HepG2 (cell line): ENCODE measurements around the gene RIPOR3. TPM values are rescaled to one million over a fixed set of nuclear protein-coding genes. Genes with fewer than 3 reads are reported as not detected.

Experiments
- CAMTA2 ChIP-seq: sonication (generic); formaldehyde crosslinking; IDR thresholded peaks from 2 replicates; pipeline ENCODE4 v1.4.0; 2020; ENCODE audit warnings: mild to moderate bottlenecking, missing genetic modification reagents, borderline replicate concordance
- GLI4 ChIP-seq: sonication (generic); formaldehyde crosslinking; IDR thresholded peaks from 2 replicates; pipeline ENCODE4 v1.5.1; 2020; ENCODE audit warnings: missing genetic modification reagents, mild to moderate bottlenecking, moderate library complexity, borderline replicate concordance
- KDM1A ChIP-seq: IDR thresholded peaks from 2 replicates; pipeline ENCODE4 v1.6.1; 2016; ENCODE audit warnings: missing compliant biosample characterization
- MEIS2 ChIP-seq: sonication (generic); formaldehyde crosslinking; IDR thresholded peaks from 2 replicates; pipeline ENCODE4 v1.9.0; 2021; ENCODE audit warnings: mild to moderate bottlenecking, missing genetic modification reagents
- NBN ChIP-seq: fragments of 450-650 bp; conservative IDR thresholded peaks from 2 replicates; pipeline ENCODE4 v1.6.1; 2017
- NCOR1 ChIP-seq: fragments of 200-600 bp; sonication (generic); IDR thresholded peaks from 2 replicates; pipeline ENCODE4 v1.7.0; 2017; ENCODE audit warnings: antibody characterized with exemption, low read length, borderline replicate concordance
- PLRG1 ChIP-seq: fragments of 450-650 bp; conservative IDR thresholded peaks from 2 replicates; pipeline ENCODE4 v1.6.1; 2016
- SNRNP70 ChIP-seq: fragments of 200-400 bp; formaldehyde crosslinking; IDR thresholded peaks from 2 replicates; pipeline ENCODE4 v1.6.1; 2017; ENCODE audit warnings: mild to moderate bottlenecking, low read depth, low read length, moderate library complexity
- TCF7 ChIP-seq: sonication (generic); IDR thresholded peaks from 2 replicates; pipeline ENCODE4 v1.6.1; 2016; ENCODE audit warnings: antibody characterized with exemption, low read depth
- TCF7L2 ChIP-seq: IDR thresholded peaks from 2 replicates; pipeline ENCODE4 v1.6.1; 2011; ENCODE audit warnings: mild to moderate bottlenecking, low read depth, low read length, moderate library complexity
- ZBTB3 ChIP-seq: sonication (generic); formaldehyde crosslinking; IDR thresholded peaks from 2 replicates; pipeline ENCODE4 v1.4.0; 2020; ENCODE audit warnings: low read depth, mild to moderate bottlenecking, moderate library complexity, missing genetic modification reagents, borderline replicate concordance
- ZFP82 ChIP-seq: sonication (generic); formaldehyde crosslinking; IDR thresholded peaks from 2 replicates; pipeline ENCODE4 v1.5.1; 2020; ENCODE audit warnings: mild to moderate bottlenecking, missing genetic modification reagents, borderline replicate concordance
- ZKSCAN1 ChIP-seq: fragments of 150-350 bp; IDR thresholded peaks from 2 replicates; pipeline ENCODE4 v1.6.1; 2014; ENCODE audit warnings: low read length
- polyA plus RNA-seq, 8 experiments: library from polyadenylated mRNA; depleted of rRNA in 3 of 8; stranded (reverse) in 7 of 8; unstranded in 1 of 8; fragments of >200 nt; fragmentation: Illumina TruSeq in 4 of 8; extraction: Trizol in 4 of 8; gene quantifications; 2 replicates each; pipeline versions ENCODE4 v1.2.1 to v1.2.3, GENCODE V29; 2011 to 2016; ENCODE audit warnings: low read depth in 4 of 8, missing spikeins in 1 of 8, mixed read lengths in 1 of 8; ENCODE audit not compliant: insufficient read depth in 1 of 8
- total RNA-seq, 5 experiments: library from RNA; depleted of rRNA; stranded (reverse); fragments of >200 nt; fragmentation: Illumina TruSeq; extraction: Trizol; gene quantifications; 2 replicates each; pipeline ENCODE4 v1.2.3, GENCODE V29; 2016; ENCODE audit warnings: low read depth in 1 of 5
- TF ChIP-seq, protein P1 (sequence below): sonication (generic); formaldehyde crosslinking; IDR thresholded peaks from 2 replicates; pipeline ENCODE4 v1.4.0; 2020; ENCODE audit warnings: missing genetic modification reagents
- TF ChIP-seq, protein P2 (sequence below): sonication (generic); formaldehyde crosslinking; IDR thresholded peaks from 2 replicates; pipeline ENCODE4 v1.5.1; 2020; ENCODE audit warnings: missing genetic modification reagents, mild to moderate bottlenecking, borderline replicate concordance
- TF ChIP-seq, protein P3 (sequence below): sonication (generic); formaldehyde crosslinking; IDR thresholded peaks from 2 replicates; pipeline ENCODE4 v1.5.0; 2020; ENCODE audit warnings: mild to moderate bottlenecking, missing genetic modification reagents, borderline replicate concordance

Gene RIPOR3
- total and polyA plus RNA-seq, 2 of the 13 experiments (the other 11 are each of a cell fraction or from before 2014, with no cell fraction given): 0.18 TPM; not detected in 1

DNA sequence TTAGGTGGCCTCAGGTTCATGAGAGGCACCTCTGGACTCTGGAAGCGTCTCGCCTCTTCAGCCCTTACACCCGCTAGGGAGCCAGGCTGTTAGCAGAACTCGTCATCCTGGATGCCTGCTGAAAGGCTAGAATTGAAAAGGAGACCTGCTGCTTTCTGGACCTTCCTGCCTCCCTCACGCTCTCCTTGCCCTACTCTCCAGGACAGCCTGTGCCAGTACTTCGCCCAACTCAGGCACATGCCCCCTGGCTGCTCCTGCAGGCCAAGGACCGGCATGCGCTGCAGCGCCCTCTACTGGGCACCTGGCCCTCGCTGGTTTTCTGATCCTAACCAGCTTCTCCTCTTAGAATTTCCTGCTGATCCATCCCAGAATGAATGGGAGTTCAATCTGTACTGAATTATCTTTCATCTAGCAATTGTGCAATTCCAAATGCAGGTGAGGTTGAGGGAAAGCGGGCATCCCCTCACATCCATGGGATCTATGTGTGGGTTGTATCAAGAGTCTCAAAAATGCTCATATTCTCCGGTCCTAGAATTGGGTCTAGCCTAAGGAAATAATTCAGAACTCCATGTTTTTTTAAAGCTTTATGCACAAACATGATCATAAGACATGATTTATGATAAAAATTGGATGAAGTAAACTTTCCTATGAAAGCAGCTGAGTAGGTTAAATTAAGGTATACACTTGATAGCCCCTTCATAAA is 103.2 kb downstream of the RIPOR3 start (continued):
- TF ChIP-seq, protein P1, sequence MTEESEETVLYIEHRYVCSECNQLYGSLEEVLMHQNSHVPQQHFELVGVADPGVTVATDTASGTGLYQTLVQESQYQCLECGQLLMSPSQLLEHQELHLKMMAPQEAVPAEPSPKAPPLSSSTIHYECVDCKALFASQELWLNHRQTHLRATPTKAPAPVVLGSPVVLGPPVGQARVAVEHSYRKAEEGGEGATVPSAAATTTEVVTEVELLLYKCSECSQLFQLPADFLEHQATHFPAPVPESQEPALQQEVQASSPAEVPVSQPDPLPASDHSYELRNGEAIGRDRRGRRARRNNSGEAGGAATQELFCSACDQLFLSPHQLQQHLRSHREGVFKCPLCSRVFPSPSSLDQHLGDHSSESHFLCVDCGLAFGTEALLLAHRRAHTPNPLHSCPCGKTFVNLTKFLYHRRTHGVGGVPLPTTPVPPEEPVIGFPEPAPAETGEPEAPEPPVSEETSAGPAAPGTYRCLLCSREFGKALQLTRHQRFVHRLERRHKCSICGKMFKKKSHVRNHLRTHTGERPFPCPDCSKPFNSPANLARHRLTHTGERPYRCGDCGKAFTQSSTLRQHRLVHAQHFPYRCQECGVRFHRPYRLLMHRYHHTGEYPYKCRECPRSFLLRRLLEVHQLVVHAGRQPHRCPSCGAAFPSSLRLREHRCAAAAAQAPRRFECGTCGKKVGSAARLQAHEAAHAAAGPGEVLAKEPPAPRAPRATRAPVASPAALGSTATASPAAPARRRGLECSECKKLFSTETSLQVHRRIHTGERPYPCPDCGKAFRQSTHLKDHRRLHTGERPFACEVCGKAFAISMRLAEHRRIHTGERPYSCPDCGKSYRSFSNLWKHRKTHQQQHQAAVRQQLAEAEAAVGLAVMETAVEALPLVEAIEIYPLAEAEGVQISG (CRISPR knock-in tag): no peak; the same call in 1 of the 2 replicates
- TF ChIP-seq MEIS2 (no peak), PLRG1 (no peak), TCF7 (no peak), CAMTA2 (no peak), GLI4 (CRISPR knock-in tag) (no peak), KDM1A (no peak), NCOR1 (no peak), NBN (no peak), TCF7L2 (no peak), SNRNP70 (no peak), ZFP82 (no peak), ZKSCAN1 (no peak), ZBTB3 (CRISPR knock-in tag) (no peak)
- TF ChIP-seq, protein P2, sequence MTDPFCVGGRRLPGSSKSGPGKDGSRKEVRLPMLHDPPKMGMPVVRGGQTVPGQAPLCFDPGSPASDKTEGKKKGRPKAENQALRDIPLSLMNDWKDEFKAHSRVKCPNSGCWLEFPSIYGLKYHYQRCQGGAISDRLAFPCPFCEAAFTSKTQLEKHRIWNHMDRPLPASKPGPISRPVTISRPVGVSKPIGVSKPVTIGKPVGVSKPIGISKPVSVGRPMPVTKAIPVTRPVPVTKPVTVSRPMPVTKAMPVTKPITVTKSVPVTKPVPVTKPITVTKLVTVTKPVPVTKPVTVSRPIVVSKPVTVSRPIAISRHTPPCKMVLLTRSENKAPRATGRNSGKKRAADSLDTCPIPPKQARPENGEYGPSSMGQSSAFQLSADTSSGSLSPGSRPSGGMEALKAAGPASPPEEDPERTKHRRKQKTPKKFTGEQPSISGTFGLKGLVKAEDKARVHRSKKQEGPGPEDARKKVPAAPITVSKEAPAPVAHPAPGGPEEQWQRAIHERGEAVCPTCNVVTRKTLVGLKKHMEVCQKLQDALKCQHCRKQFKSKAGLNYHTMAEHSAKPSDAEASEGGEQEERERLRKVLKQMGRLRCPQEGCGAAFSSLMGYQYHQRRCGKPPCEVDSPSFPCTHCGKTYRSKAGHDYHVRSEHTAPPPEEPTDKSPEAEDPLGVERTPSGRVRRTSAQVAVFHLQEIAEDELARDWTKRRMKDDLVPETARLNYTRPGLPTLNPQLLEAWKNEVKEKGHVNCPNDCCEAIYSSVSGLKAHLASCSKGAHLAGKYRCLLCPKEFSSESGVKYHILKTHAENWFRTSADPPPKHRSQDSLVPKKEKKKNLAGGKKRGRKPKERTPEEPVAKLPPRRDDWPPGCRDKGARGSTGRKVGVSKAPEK (CRISPR knock-in tag): no peak
- TF ChIP-seq, protein P3, sequence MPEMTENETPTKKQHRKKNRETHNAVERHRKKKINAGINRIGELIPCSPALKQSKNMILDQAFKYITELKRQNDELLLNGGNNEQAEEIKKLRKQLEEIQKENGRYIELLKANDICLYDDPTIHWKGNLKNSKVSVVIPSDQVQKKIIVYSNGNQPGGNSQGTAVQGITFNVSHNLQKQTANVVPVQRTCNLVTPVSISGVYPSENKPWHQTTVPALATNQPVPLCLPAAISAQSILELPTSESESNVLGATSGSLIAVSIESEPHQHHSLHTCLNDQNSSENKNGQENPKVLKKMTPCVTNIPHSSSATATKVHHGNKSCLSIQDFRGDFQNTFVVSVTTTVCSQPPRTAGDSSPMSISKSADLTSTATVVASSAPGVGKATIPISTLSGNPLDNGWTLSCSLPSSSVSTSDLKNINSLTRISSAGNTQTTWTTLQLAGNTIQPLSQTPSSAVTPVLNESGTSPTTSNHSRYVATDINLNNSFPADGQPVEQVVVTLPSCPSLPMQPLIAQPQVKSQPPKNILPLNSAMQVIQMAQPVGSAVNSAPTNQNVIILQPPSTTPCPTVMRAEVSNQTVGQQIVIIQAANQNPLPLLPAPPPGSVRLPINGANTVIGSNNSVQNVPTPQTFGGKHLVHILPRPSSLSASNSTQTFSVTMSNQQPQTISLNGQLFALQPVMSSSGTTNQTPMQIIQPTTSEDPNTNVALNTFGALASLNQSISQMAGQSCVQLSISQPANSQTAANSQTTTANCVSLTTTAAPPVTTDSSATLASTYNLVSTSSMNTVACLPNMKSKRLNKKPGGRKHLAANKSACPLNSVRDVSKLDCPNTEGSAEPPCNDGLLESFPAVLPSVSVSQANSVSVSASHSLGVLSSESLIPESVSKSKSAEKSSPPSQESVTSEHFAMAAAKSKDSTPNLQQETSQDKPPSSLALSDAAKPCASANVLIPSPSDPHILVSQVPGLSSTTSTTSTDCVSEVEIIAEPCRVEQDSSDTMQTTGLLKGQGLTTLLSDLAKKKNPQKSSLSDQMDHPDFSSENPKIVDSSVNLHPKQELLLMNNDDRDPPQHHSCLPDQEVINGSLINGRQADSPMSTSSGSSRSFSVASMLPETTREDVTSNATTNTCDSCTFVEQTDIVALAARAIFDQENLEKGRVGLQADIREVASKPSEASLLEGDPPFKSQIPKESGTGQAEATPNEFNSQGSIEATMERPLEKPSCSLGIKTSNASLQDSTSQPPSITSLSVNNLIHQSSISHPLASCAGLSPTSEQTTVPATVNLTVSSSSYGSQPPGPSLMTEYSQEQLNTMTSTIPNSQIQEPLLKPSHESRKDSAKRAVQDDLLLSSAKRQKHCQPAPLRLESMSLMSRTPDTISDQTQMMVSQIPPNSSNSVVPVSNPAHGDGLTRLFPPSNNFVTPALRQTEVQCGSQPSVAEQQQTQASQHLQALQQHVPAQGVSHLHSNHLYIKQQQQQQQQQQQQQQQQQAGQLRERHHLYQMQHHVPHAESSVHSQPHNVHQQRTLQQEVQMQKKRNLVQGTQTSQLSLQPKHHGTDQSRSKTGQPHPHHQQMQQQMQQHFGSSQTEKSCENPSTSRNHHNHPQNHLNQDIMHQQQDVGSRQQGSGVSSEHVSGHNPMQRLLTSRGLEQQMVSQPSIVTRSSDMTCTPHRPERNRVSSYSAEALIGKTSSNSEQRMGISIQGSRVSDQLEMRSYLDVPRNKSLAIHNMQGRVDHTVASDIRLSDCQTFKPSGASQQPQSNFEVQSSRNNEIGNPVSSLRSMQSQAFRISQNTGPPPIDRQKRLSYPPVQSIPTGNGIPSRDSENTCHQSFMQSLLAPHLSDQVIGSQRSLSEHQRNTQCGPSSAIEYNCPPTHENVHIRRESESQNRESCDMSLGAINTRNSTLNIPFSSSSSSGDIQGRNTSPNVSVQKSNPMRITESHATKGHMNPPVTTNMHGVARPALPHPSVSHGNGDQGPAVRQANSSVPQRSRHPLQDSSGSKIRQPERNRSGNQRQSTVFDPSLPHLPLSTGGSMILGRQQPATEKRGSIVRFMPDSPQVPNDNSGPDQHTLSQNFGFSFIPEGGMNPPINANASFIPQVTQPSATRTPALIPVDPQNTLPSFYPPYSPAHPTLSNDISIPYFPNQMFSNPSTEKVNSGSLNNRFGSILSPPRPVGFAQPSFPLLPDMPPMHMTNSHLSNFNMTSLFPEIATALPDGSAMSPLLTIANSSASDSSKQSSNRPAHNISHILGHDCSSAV: no peak
